GM06990 (cell line): ENCODE data around the gene FRAS1.

Experiments
- DNase-seq: peaks from one replicate; pipeline ENCODE4 v3.0.0-alpha.2; 2011; ENCODE audit not compliant: insufficient read length; ENCODE audit errors: extremely low read depth
- H3K27me3 ChIP-seq: replicated peaks from 2 replicates; pipeline ENCODE4 v1.6.0; 2011; ENCODE audit warnings: low read length; ENCODE audit not compliant: control insufficient read depth, insufficient read depth
- H3K36me3 ChIP-seq: 2 replicates; pipeline ENCODE4 v1.5.1; 2011; ENCODE audit warnings: low read length; ENCODE audit not compliant: control insufficient read depth, insufficient read depth
- H3K4me3 ChIP-seq: replicated peaks from 2 replicates; pipeline ENCODE4 v1.5.1; 2011; ENCODE audit warnings: low read depth, mild to moderate bottlenecking, control low read depth, low read length
- TF ChIP-seq, protein P1 (sequence below): IDR thresholded peaks from 2 replicates; pipeline ENCODE4 v1.5.1; 2011; ENCODE audit warnings: low read length, control low read depth, mild to moderate bottlenecking, inconsistent platforms; ENCODE audit not compliant: insufficient read depth, poor library complexity, severe bottlenecking

FRAS1 gene

DNA sequence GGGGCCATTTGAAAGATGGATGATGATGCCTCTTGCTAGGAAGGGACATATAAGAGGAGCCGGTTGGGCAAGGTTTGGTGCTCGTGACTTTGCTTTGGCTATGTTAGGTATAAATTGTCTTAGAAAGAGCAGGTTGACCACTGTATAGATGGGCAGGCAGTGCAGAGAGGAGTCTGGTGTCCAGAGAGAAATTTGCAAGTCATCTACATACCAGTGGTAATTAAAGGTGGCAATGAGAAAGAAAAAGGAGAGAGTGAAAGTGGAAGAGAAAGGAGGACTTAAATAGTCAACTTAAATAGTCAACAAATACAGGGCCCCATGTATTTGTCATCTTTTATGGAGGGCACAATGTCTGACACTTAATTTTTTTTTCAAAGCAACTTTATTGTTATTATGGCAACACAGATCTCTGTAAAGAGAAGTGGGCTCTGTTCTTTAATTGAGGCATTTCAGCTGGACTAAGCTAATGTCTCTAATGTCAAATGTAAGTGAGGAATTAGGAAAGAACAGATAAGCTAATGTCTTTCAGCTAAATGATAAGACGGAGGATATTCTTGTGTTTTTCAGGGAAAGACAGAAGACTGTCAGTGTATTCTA lies 419.1 kb downstream of the FRAS1 start:
- Histone ChIP-seq H3K4me3 (no peak overlapping the region), H3K36me3 (no peaks in the 10 kb centered on the region), H3K27me3 (no peaks in the 10 kb centered on the region; the same call in 1 of the 2 replicates)
- TF ChIP-seq, protein P1, sequence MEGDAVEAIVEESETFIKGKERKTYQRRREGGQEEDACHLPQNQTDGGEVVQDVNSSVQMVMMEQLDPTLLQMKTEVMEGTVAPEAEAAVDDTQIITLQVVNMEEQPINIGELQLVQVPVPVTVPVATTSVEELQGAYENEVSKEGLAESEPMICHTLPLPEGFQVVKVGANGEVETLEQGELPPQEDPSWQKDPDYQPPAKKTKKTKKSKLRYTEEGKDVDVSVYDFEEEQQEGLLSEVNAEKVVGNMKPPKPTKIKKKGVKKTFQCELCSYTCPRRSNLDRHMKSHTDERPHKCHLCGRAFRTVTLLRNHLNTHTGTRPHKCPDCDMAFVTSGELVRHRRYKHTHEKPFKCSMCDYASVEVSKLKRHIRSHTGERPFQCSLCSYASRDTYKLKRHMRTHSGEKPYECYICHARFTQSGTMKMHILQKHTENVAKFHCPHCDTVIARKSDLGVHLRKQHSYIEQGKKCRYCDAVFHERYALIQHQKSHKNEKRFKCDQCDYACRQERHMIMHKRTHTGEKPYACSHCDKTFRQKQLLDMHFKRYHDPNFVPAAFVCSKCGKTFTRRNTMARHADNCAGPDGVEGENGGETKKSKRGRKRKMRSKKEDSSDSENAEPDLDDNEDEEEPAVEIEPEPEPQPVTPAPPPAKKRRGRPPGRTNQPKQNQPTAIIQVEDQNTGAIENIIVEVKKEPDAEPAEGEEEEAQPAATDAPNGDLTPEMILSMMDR: no peak
- DNase-seq: no peak

DNA sequence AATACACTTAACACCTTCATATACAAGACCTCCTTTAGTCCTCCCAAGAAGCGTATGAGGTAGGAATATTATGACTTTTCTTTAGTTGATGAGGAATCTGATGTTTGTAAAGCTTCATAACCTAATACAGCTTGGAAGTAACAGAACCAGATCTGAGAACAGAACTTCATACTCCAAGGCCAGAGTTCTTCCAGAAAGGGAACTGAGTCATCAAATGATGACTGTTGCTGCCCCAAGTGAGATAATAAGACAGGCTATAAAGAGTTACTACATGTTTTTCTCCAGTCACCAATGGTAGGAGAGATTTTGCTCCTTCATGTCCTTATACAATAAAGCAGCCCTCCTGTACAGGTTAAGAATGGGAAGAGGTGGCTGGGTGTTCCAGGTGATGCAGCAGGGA lies 420.2 kb downstream of the FRAS1 start:
- Histone ChIP-seq H3K36me3 (no peaks in the 10 kb centered on the region), H3K4me3 (no peak overlapping the region), H3K27me3 (no peaks in the 10 kb centered on the region; the same call in 1 of the 2 replicates)
- TF ChIP-seq, protein P1: no peak
- no peak for DNase-seq

GRCh38 chr4:78478523-78478922 lies 421.4 kb downstream of the FRAS1 start:
- DNase-seq: no peak
- Histone ChIP-seq H3K4me3 (no peak overlapping the region), H3K27me3 (no peaks in the 10 kb centered on the region; the same call in 1 of the 2 replicates), H3K36me3 (no peaks in the 10 kb centered on the region)
- TF ChIP-seq, protein P1: no peak

DNA sequence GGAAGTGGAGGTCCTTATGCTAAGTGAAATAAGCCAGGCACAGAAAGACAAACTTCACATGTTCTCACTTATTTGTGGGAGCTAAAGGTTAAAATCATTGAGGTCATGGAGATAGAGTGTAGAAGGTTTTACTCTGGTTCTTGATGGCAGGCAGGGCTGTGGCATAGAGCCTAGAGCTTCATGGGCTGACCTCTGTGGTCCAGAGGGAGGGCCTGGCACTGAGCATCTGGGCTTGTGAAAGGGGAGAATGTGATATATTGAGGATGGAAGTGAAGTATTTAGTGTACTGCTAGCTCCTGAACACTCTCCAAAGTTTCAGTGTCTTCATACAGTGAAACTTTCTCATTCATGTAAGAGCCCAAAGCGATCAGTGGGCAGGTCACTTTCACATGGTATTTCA lies 423.2 kb downstream of the FRAS1 start:
- Histone ChIP-seq H3K36me3 (no peaks in the 10 kb centered on the region), H3K27me3 (no peaks in the 10 kb centered on the region; the same call in 1 of the 2 replicates), H3K4me3 (no peak overlapping the region)
- TF ChIP-seq, protein P1: no peak
- no peak for DNase-seq

GRCh38 chr4:78481180-78481579 lies 424.1 kb downstream of the FRAS1 start:
- DNase-seq: no peak
- H3K4me3 ChIP-seq: no peak overlapping the region
- no peaks in the 10 kb centered on the region; the same call in 1 of the 2 replicates for H3K27me3 ChIP-seq
- H3K36me3 ChIP-seq: no peaks in the 10 kb centered on the region
- TF ChIP-seq, protein P1: no peak

GRCh38 chr4:78482281-78482680 lies 425.2 kb downstream of the FRAS1 start:
- Histone ChIP-seq H3K27me3 (no peaks in the 10 kb centered on the region; the same call in 1 of the 2 replicates), H3K36me3 (no peaks in the 10 kb centered on the region), H3K4me3 (no peak overlapping the region)
- no peak for DNase-seq
- TF ChIP-seq, protein P1: no peak
